CD4-positive, alpha-beta T cell treated with Interleukin-4 for 4 hours (primary cell): Measurements from ENCODE around the gene CAND2.

ENCODE experiments used
- DNase-seq: peaks from one replicate; pipeline ENCODE4 v3.0.0-alpha.2; 2020

The CAND2 gene

DNA sequence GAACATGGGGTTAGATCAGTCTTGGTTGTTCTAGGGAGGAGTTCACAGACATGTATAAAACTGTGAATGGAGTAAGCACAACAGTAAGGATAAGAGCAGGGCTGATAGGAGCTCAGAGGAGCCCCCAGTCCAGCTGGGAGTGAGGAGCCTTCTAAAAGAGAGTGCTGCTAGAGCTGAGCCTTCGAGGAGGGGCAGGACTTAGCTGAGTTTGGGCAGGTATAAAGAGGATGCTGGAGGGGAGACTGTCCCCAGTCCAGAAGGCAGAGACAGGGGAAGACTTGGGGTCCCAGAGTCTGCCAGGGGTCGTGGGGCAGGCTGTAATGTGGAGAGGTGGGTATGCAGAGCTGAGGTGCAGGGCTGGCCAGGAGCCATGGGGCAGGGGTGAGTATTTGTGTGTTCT is 12.1 kb downstream of the CAND2 start:
- DNase-seq: no peak

DNA sequence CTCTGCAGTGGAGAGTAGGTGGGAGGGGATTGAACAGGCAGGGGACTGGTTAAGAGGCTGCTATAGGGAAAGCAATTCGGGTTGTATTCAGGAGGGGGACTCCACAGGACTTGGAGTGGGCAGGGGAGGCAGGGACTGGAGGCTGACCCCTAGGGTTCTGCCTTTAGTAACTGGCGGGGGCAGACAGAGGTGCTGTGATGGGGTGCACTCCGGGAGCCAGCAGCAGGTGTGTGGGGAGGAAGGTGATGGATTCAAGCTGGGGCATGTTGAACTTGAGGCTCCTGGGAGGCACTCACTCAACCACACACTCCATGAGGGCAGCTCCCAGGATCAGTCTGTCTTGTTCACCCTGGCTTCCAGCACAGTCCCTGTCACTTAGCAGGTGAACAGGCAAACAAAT is 12.5 kb downstream of the CAND2 start:
- DNase-seq: no peak

DNA sequence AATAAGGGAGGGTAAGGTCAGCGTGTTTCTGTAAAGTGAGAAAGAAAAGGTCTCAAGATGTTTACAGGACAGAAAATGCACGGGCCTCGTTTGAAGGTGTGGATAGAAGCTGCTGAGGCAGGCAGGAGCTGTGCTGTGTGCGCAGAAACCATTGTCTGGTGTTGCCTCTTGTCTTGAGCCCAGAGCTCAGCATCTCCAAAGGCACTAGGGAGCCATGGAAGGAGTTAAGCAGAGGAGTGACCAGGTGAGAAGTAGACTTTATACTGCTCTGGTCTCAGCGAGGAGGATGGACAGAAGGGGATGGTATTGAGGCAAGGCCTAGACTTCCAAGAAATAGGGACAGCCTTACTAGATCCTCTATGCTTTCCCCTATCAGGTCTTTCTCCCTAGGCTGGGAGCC is 13.0 kb downstream of the CAND2 start:
- no peak for DNase-seq

DNA sequence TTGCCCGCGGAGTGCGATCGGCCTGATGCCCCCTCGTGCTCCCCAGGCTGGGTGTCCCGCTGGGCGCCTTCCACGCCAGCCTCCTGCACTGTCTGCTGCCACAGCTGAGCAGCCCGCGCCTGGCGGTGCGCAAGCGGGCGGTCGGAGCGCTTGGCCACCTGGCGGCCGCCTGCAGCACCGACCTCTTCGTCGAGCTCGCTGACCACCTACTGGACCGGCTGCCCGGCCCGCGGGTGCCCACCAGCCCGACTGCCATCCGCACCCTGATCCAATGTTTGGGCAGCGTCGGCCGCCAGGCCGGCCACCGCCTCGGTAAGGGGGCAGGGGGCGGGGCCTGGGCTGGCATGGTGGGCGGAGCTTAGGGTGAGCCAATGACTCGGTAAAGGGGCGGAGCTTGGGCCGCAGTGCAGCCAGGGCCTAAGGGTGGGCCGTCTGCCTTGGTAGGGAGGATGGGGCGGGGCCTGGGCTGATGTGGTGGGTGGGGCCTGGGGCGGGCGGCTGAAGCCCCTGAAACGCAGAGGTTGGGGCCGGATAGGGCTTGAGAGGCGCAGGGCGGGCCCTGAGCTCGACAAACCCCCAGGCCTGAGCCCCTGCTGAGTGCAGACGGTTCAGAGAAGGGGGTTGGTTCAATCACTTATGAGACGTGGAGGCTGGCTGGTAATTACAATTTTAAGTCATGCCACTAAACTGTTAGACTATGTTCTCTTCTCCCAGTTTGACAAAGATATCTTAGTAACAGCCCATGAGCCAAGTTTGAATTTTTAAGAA is 13.7 kb downstream of the CAND2 start:
- DNase-seq: peak; percentile 88

DNA sequence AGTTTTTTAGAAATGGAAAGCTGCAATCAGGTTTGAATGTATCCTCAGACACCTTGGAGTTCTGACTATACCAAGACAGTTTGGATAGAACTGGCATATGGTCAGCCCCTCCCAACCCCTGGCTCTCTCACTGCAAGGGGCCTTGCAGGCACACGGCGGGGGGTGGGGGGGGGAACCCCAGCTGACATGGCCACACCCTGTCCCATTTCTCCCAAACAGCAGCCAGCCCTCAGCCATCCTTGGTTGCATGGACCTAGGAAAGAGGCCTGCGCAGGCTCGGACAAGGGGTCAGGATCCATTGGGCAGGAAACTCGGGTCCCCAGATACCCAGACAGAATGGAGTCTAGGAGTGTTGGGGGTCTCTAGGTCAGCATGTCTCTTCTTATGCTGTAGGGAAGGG is 14.5 kb downstream of the CAND2 start:
- no peak for DNase-seq

DNA sequence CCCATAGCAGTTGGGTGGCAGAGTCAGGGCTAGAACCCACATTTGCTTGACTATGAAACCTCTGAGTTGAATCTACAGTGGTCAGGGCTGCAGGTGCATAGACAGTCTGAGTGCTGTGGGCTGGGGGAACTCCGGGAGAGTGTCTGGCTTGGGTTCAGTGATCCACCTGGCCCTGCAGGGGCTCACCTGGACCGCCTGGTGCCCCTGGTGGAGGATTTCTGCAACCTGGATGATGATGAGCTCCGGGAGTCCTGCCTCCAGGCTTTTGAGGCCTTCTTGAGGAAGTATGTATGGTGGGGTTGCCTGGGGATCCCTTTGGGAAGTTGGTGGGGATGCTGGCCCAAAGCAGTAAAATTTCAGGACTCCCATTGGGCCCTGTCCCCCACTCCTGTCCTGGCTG is 16.3 kb downstream of the CAND2 start:
- DNase-seq: no peak

DNA sequence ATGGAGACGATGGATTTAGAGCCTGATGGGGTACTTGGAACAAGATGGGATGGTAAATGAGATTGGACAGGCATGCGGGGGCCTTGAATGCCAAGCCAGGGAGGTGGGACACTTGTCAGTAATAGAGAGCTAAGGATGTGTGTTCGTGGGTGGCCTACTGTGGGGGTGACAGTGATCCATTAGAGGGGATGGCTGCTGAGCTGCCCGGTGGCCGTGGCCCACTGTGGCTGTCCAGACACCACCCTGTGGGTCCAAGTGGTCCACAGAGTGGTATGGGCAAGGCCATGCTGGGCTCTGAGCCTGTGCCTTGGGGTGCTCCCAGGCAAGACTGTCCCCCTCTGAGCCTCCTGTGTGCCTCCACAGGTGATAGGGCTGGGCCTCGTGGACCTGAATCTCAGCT is 17.5 kb downstream of the CAND2 start:
- DNase-seq: no peak

DNA sequence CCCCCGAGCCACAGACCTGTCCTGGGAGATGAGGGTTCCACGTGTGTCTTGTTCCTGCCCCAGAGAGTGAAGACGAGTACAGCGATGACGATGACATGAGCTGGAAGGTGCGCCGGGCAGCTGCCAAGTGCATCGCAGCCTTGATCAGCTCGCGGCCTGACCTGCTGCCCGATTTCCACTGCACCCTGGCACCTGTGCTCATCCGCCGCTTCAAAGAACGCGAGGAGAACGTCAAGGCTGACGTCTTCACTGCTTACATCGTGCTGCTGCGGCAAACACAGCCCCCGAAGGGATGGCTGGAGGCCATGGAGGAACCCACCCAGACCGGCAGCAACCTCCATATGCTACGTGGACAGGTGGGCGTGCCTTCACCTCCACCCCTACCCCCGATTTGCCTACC is 18.6 kb downstream of the CAND2 start:
- DNase-seq: no peak

DNA sequence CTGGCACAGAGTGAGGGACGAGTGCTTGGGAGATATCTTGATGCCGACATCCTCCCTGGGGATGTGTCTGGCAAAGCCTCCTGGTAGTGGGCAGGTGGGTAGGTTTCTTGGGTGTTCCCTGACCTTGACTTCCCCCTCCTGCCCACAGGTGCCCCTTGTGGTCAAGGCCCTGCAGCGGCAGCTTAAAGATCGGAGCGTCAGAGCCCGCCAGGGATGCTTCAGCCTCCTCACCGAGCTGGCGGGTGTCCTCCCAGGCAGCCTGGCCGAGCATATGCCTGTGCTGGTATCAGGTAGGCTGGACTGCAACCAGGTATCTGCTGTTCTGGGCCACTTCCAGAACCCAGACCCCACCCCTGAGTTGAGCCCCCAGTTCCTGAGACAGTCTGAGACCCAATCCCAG is 19.2 kb downstream of the CAND2 start:
- no peak for DNase-seq

DNA sequence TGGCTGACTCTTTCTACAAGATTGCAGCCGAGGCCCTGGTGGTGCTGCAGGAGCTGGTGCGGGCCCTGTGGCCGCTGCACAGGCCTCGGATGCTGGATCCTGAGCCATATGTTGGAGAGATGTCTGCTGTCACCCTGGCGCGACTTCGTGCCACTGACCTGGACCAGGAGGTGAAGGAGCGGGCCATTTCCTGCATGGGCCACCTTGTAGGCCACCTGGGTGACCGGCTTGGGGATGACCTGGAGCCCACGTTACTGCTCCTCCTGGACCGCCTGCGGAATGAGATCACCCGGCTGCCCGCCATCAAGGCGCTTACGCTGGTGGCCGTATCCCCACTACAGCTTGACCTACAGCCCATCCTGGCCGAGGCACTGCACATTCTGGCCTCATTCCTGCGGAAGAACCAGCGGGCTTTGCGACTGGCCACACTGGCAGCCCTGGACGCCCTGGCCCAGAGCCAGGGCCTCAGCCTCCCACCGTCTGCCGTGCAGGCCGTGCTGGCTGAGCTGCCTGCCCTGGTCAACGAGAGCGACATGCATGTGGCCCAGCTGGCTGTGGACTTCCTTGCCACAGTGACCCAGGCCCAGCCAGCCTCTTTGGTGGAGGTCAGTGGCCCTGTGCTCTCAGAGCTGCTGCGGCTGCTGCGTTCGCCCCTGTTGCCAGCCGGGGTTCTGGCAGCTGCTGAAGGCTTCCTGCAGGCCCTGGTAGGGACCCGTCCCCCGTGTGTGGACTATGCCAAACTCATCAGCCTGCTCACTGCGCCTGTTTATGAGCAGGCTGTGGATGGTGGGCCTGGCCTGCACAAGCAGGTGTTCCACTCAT is 20.3 kb downstream of the CAND2 start:
- DNase-seq: no peak

DNA sequence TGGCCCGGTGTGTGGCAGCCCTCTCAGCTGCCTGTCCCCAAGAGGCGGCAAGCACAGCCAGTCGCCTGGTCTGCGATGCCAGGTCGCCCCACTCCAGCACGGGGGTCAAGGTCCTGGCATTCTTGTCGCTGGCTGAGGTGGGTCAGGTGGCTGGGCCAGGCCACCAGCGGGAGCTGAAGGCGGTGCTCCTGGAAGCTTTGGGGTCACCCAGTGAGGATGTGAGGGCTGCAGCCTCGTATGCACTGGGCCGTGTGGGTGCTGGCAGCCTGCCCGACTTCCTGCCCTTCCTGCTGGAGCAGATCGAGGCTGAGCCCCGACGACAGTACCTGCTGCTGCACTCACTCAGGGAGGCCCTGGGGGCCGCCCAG is 20.8 kb downstream of the CAND2 start:
- DNase-seq: no peak

DNA sequence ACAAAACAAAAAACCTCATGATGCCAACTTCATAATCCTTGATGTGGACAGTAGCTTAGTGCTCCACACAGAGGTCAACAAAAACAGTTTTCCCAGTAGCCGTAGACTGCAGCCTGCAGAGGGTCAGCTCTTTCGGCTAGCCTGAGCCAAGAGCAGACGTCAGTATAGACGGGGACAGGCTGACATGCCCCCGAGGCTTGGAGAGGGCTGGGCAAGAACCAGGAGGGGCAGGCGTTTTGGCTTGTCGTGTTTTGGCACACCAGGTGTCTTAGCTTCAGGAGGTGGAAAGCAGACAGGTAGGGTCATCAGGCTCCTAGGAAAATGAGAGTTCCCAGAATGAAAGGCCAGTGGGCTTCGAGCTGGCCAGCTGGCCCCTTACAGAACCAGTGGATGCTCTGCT is 21.8 kb downstream of the CAND2 start:
- no peak for DNase-seq

DNA sequence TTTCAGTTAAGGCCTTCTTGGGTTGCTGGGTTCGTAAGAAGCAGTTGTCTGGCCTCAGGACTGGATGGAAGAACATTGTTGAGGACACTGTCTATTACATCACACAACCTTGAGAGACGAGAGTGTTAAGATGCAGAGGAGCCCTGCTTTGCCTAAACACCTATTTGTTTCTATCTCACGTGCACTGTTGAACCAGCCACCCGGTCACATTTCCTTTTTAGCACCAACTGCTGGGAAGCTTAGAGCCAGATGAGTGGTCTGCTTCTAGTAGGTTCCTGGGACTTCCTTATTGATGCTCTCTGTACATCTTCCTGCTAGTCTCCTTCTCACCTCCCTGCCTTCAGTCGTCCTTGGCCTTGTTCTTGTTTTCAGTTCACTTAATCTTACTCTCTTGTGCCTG is 22.3 kb downstream of the CAND2 start:
- no peak for DNase-seq

DNA sequence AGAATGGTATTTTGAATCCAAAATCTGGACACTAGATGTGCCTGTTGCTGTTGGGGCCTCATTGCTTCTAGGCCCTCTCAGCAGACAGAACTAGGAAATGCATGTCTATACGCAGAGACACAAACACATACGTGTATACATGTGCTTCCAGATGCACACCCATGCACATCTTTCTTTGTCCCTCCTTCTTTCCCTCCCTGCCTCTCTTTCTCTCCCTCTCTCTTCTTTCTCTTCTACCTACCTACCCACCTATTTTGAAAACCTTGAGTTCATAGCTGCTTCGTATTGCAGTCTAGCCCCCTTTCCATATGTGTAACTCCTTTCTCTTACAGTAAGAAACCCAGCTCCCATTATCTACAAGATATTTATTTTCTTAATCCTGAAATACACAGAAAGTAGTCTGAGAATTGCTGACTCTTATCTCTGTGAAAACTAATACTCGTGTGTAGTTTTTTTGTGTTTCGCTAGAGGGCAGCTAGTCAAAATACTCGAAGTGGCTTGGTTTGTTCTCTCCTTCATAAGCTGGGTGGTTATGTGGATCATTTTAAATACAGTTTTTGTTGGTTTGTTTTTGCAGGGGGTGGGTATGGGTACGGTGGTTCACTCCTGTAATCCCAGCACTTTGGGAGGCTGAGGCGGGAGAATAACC is 26.4 kb downstream of the CAND2 start:
- DNase-seq: no peak

DNA sequence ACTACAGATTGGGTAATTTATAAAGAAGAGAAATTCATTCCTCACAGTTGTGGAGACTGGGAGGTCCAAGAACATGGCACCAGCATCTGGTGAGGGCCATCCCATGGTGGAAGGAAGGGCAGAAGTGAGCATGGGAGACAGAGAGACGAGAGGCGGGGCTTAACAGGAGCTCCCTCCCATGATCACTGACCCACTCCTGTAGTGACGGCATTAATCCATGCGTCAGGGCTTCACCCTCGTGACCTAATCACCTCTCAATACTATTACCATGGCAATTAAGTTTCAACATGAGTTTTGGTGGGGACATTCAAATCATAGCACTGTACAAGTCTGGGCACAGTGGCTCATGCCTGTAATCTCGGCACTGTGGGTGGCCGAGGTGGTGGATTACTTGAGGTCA is 27.8 kb downstream of the CAND2 start:
- no peak for DNase-seq

DNA sequence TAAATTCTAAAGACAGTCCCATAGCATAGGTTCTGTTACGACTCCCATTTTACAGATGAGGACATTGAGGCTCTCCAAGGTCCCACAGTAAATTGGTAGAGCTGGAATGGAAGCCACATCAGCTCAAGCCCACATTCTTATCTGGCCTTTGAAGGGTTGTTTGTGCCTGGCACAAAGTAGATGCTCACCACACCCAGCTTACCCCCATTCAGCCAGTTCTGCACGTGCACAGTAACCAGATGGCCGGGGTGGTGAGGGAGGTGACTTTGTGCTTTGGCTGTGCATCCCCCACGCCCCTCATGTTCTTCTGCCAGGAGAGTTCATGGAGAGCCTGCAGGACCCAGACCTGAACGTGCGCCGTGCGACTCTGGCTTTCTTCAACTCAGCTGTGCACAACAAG is 28.7 kb downstream of the CAND2 start:
- DNase-seq: no peak

DNA sequence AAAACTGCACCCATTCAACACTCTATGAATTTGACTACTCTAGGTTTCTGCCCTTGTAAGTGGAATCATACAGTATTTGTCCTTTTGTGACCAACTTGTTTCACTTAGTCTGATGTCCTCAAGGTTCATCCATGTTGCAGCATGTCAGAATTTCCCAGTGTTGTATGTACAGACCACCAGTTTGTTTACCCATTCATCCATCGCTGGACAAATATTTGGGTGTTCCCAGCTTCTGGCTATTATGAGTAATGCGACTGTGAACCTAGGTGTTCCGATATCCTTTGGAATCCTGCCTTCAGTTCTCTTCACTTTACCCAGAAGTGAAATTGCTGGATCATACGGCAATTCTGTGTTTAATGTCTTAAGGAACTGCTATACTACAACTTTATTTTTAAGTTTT is 32.3 kb downstream of the CAND2 start:
- DNase-seq: no peak

DNA sequence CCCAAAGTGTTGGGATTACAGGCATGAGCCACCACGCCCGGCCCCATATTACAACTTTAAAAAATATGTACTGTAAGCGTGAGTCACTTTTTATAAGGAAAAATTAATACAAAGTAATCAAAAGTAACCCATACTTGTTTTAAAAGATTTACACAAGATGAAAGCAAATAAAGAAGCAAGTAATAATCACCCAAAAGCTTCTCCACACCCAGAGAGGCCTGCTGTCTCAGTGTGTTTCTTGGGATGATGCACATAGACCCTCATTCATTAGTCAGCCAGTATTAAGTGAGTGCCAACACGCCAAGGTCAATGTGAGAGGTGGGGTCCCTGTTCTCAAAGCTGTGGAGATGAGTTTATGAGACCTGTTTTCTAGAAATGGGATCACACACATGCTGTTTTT is 32.9 kb downstream of the CAND2 start:
- DNase-seq: no peak

DNA sequence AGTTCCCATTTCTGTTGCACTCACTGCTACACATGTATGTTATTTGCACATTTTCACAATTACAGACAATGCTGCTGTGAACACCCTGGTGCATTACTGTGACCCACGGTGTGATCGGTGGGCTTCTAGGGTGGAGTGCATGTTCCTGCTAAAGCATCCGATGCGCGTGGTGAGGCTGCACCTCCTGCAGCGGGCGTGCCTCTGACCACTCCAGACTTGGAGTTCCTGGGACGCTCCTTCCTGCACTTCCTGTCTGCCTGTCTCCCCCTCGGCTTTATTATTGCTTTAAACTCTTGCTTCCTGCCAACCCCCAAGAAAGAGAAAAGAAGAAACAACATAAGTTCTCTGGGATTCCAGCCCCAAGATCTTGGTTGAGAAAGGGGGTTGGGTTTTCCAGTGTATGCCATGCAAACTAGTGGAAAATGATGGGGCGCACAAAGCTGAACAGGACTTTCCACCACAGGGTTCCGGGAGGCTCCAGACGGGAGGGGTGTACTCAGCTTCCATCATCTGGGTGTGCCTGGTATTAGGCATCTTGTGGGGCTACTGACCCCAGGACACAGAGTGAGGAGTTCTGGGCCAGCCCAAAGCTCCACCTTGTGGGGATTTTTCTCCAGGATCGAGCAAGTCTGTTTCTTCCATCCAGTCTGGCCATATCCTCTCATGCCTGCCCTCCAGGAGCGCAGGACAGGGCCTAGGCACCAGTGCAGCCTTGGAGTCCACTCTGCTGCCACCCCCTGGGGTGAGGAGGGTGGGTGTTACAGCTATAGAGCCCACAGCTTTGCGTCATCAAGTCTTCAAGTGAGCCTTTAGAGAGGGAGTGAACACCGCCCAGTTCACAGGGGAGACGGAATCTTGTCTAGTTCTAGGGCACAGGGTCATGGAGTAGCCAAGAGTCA is 33.7 kb downstream of the CAND2 start:
- no peak for DNase-seq

DNA sequence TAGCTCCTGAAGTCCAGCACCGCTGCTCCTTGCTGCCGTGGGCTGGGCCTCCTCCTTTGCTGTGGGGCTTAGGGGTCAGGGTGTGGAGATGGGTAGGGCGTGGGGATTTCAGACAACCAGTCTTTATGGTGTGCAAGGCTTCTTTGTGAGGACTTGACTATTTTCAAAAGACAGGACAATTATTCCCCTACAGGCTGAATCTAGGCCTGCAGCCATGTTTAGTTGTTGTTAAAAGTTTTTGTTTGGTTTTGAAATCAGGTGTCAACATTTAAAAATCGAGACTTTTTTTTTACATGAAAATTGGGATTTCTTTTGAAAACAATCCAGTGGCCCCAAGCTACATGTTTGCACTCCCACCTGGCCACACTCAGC is 34.3 kb downstream of the CAND2 start:
- no peak for DNase-seq

DNA sequence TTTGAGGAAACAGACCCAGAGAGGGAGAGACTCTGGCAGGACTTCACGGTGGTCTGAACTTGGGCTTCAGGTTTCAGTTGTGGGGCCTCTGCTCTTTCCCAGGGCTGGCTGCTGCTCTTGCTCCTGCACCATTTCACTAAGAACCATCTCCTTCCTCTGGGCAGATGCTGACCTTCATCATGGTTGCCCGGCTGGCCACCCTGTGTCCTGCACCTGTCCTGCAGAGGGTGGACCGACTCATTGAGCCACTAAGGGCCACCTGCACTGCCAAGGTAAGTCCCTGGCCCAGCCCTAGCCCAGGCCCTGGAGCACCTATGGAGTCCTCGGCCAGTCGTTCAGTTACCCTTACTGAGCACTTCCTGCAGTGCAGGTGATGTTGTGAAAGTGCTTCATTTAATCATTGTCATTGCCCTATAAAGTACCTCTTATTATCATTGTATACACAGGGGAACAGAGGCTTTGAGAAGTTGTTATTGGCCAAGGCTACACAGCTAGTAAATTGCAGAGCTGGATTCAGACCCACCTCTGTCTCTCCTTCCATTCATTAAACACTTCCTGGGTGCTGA is 34.9 kb downstream of the CAND2 start:
- no peak for DNase-seq

DNA sequence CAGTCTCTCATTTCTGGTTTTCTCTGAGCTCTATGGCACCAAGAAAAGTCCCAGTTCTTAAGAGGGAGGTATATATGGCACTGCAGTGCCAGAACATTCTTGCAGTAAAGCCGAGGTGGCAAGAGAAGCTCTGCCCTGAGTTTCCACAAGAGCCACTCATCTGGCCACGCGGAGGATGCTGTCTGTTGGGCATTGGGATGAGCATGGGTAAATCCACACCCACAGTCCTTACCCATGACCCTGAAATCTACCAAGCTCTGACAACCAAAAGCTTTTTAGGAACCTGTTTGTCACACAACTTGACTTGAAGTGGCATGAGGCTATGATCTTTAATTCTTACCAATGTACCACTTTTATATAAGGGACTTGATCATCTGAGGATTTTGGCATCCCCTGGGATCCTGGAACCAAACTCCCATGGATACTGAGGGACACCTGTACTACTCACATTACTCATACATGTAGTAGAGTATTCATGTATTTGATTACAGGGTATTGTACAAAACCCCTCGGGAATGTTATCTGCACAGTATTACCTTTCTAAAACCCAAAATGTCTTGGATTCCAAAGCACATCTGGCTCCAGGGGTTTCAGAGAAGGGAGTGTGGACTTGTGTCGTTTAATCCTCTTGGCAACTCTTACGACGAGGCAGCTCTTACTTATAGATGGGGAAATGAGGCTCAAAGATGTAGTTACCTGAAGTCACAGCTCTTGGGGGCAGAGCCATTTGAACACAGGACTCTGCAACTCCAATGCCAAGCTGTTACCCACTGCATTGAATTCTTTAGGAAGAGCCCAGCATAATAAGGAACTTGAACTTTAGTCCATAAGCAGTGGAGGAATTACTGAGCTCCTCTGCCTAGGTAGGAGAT is 36.1 kb downstream of the CAND2 start:
- DNase-seq: no peak
